ENCODE results near the gene CAB39.
A peak's percentile ranks its signal among the peaks of the same experiment; 100 is the strongest.

Gene CAB39

GRCh38 chr2:230712443-230713330, at the start of gene CAB39:
CAB39 (plus strand) TSS chr2:230712842; CDS start chr2:230760002, 47,160 bp downstream.
- DNase-seq, result peak; percentile 92

DNA sequence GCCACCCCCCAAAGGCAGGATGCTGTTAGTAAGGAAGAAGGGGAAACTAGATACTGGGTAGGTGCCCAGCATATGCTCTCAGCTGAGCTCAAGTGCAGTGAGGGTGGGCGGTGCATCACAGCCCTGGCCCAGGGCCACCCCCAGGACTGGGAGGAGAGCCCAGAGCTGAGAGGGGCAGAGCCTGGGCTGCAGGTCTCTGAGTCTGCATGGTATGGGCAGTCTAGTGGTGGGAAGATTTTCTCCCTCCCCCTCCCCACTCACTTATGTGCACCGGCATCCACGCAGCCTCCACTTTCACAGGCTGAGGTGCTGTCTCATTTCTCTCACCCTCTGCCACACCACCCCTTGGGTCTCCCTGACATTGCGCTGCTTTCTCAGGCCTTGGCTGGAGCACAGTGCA, 48.5 kb upstream of the CAB39 start:
- peak; percentile 69 for DNase-seq

DNA sequence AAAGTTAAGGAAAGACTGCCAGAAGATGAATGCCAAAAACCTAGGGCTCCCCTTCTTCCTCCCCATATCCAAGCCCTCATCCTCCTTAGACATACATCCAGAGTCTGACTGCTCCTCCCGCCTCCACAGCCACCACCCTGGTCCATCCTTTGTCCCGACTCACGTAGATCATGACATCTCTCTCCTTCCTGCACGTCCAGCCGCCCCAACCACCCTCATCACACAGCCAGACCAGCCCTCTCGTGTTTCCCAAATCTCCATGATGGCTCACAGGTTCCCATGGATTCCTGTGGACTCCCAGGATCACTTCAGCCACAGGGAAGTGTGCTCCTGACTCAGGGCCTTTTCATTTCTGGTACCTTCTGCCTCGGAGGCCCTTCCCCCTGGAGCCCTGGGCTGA, 47.8 kb upstream of the CAB39 start:
- no peak for DNase-seq

DNA sequence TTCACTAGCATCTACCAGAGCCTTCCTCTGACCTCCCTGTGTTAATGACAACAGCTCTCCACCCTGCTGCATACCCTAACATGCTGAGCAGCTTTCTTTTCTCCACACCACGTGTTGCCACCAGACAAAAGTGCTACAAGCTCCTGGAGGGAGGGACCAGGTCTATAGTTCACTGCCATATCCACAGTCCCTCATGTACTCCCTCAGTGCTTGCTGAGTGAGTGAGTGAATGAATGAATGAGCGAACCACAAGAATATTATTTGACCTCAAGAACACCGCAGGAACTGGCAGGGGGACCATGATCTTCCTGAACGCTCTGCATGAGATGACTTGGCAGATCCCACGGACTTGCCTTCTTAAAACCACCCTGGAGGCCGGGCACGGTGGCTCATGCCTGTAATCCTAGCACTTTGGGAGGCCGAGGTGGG, 47.4 kb upstream of the CAB39 start:
- DNase-seq, result no peak

DNA sequence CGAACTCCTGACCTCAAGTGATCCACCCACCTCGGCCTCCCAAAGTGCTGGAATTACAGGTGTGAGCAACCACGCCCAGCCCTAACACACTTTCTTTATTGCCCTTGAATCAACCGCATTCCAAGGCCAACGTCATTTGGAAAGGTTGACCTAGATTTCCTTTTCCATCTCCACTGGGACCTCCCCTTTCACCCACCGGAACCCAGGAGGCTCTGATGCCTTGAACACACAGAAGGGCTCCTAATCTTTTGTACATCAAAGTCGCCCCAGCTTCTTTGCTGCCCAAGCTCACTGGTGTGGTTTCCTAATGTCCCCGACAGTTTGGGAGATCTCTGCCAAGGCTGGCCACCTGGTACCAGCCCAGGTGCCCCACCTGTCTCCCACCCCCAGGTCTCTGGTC, 46.2 kb upstream of the CAB39 start:
- no peak for DNase-seq

- DNase-seq, result no peak
Observed at GRCh38 chr2:230666885-230667712, 45.5 kb upstream of the CAB39 start.

- peak; percentile 70 for DNase-seq
Observed at GRCh38 chr2:230668184-230668938, 44.3 kb upstream of the CAB39 start.

DNA sequence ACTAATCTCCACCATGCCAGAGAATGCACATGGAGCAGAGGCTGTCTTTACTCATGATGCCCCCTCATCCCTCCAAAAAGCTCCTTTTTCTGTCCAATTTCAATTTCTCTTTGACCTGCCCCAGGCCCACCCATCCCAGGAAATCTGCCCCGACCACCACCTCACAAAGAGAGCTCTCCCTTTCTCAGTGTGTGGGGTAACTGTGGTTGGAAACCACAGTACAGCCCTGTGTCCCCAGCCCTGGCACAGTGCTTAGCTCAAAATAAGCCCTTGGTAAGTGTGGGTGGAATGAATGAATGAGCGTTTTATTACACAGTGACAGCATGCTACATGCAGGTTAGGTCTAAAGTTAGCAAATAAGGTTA, 43.7 kb upstream of the CAB39 start:
- no peak for DNase-seq

DNA sequence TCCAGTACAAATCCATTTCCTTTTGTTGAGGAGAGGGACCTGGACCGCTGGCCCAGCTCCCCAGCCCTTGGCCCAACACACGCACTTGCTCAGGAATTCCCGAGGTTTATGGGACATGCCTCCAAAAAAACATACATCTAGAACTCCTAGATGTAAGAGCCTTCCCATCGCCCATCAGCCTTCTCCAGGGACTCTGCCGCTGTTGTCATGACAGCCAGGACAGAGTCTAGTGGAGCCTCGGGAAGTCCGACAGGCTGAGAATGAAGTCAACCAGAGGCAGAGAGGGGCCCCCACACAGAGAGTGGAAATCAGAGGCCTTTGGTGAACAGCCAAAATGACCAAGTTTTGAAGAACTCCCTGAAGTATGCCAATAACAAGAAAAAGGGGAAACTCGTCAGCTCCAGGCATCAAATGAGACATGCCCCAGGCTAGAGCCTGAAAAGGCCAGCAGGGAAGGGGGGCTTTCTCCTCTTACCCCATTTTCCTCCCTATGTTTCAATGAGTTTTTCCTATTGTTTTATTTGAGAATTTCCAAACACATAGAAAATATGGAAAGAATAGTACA, 43.2 kb upstream of the CAB39 start:
- no peak for DNase-seq

DNA sequence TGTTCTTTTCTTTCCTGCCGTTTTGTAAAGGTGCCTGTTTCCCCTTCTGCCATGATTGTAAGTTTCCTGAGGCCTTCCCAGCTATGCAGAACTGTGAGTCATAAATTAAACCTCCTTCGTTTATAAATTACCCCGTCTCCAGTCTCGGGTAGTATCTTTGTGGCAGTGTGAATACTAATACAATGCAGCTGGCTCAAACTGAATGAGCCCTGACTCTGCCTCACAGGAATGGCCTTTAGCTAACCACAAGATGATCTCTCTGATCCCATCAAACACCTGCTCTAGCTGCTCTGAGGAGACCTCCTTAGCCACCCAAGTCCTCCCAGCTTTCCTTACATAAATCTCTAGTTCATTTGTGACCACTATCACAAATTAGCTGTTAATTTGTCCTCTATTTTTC, 41.5 kb upstream of the CAB39 start:
- DNase-seq, result no peak

DNA sequence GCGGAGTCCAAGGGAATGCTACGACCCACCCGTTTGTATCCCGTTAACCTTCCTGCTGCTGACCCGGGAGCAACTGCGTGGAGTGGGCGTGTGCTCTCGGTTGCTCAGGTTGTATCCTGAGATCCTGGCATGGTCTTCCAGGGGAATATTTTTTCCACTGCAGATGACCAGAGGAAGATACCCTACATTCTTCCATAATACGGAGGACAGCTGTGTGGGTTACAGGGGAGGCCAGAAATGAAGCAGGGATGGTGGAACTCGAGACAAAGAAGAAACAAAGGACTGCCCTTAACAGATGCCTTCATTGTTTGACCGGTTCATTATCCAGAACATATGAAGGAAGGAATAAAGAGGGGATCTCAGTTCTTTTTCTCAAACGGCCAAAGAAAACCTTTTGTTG, 39.8 kb upstream of the CAB39 start:
- no peak for DNase-seq

- DNase-seq, result no peak
Observed at GRCh38 chr2:230674401-230674800, 38.2 kb upstream of the CAB39 start.

DNA sequence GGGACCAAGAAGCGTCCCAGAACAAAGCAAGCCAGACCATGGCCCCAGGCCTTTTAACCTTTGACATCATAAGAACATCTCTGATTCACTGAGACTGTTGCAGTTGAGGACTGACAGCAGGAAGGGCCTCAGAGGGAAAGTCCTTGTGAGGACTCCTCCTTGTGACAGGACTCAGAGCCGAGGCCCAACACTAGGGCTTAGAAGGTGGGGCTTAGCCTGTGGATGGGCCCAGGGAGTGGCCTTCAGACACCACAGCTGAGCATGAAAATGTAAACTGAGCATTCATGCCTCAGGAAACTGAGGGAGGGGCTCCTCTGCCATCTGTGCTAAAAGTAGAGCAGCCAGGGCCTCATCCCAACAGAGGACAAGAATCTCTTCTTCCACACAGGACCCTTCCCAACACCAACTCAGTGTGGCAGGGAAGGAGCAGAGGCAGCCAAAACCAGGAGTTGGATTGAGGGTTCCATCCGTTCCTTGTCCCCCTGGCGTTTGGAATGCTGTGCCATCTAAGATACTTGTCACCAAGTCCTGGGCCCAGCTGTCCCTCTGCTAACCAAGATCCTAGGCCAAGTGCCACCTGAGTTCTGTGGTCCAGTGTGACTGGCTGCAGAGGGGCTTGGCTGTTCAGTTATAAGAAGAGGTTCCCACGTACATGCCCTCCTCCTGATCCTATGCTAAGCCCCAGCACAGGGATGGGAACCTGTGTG, 37.5 kb upstream of the CAB39 start:
- DNase-seq, result no peak

DNA sequence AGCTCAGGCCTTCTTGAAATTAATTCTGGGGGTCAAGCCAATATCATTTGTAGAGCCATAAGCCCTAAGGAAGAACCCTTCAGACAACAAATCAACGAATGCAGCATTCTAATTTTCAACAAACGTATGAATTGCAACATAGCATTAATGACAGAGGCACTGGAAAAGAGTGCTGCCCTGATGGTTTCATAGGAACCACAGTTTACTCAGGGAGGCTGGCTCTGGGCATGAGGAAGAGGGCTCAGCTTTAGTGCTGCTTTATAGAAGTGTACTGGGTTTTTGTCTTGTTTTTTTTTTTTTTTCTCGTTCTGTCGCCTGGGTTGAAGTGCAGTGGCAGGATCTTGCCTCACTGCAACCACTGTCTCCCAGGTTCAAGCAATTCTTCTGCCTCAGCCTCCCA, 36.1 kb upstream of the CAB39 start:
- DNase-seq, result no peak

DNA sequence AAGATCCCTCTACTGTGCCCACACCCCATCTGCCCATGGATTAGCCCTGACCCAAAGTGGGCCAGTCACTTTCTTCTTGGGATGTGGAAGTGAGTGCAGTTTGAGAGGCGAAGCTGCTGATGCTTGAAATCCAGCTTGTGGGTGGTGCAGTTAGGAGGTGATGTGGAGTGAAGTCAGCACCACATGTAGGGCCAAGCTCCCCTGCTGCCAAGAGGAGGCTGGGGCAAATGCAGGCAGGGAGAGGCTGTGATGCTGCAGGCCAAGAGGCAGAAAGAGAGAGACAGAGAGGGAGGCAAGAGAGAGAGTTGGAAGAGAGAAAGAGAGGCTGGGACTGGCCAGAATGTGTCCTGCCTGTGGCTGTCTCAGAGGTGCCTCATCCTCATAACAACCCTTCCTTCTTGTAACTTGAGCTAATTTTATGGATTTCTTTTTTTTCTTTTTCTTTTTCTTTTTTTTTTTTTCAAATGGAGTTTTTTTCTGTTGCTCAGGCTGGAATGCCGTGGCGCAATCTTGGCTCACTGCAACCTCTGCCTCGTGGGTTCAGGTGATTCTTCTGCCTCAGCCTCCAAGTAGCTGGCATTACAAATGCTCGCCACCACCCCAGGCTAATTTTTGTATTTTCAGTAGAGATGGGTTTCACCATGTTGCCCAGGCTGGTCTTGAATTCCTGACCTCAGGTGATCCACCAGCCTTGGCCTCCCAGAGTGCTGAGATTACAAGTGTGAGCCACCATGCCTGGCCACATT, 35.3 kb upstream of the CAB39 start:
- no peak for DNase-seq

DNA sequence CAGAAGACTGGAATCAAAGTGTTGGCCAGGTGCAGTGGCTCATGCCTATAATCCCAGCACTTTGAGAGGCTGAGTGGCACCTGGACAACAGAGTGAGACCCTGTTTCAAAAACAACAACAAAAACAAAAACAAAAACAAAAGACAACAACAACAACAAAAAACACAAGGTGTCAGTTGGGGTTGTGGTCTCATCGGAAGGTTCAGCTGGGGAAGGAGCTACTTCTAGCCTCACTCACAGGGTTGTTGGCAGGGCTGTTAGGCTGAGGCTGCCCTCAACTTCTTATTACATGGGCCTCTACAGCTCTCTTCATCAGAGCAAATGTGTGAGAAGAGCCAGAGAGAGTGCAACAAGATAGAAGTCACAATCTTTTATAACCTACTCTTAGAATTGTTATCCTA, 34.6 kb upstream of the CAB39 start:
- DNase-seq, result no peak

DNA sequence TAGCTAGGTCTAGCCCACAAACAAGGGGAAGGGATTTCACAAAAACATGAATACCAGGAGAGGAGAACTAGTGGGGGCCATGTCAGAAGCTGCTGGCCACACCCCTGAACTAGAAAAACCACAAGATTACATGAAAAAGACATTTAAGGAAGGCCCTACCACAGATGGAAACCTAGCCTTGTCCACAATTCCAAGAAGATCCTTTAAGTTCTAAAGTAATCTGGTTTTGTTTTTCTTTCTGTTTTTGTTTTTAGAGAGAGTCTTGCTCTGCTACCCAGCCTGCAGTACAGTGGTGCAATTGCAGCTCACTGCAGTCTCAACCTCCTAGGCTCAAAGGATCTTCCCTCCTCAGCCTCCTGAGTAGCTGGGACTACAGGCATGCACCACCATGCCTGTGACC, 34.2 kb upstream of the CAB39 start:
- no peak for DNase-seq

- DNase-seq, result no peak
Observed at GRCh38 chr2:230680463-230681170, 32.0 kb upstream of the CAB39 start.

DNA sequence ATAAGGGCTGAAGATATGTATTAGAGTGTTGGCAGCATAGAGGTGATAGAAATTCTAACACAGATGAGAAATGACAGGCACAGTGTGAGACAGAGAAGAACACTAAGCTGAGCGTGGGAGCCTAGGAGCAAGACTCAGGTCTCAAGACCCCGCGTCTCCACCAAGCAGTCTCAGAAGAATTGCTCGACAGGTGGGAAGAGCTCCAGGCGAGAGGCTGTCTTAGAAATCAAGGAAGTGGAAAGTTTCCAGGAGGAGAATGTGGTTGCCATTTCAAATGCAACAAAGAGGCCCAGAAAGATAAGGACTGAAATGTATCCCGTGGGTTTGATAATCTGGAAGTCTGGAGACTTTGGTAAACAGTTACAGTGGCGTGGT, 31.5 kb upstream of the CAB39 start:
- no peak for DNase-seq

DNA sequence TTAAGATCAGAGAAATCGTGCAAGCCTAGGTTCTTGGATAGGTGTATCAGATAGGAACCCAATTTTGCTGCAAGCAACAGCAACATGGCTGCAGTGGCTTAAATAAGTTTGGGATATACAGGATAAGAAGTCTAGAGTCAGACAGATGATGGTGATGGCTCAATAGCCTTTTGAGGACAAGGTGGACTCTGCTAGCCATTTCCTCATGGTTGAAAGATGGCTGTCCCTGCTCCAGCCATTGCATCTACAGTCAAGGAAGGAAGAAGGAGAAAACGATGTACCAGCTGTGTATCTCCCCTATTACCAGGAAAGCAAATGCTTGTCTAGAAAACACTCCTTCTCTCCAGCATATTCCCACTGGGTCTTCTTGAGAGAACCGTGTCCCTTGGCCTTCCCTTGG, 30.1 kb upstream of the CAB39 start:
- no peak for DNase-seq
